ENCODE measurements around the gene SUSD6. TPM values are rescaled to one million over a fixed set of nuclear protein-coding genes. Genes with fewer than 3 reads are reported as not detected.

Gene SUSD6
- total RNA-seq, 4 donors from 2014 or later, result 33.8 to 125 (median 113) TPM

- peaks cover 0 to 51% (median 0%) of the 10 kb centered on the region in 3 donors for H3K36me3 ChIP-seq
- no peak overlapping the region for H3K27ac ChIP-seq
- peaks cover 0 to 19% (median 8%) of the 10 kb centered on the region in 4 donors for H3K4me1 ChIP-seq
- TF ChIP-seq CTCF (IDR thresholded peaks at IDR 0.05) (no peak), POLR2A (IDR thresholded peaks at IDR 0.05) (no peak)
- no peaks in the 10 kb centered on the region for H3K27me3 ChIP-seq
- no peak overlapping the region for H3K4me3 ChIP-seq
- DNase-seq, result no peak
- H3K9me3 ChIP-seq, result no peaks in the 10 kb centered on the region
Measured at GRCh38 chr14:69704319-69704718, 92.9 kb downstream of the SUSD6 start.

GRCh38 chr14:69705706-69706105, 94.3 kb downstream of the SUSD6 start:
- Histone ChIP-seq H3K27me3 (no peaks in the 10 kb centered on the region), H3K4me1 (peaks cover 0 to 26% (median 8%) of the 10 kb centered on the region in 4 donors)
- TF ChIP-seq POLR2A (IDR thresholded peaks at IDR 0.05) (no peak), CTCF (IDR thresholded peaks at IDR 0.05) (no peak)

GRCh38 chr14:69708049-69708448, 96.7 kb downstream of the SUSD6 start:
- H3K4me3 ChIP-seq, result no peak overlapping the region
- TF ChIP-seq CTCF (IDR thresholded peaks at IDR 0.05), result no peak
- no peak for TF ChIP-seq POLR2A (IDR thresholded peaks at IDR 0.05)

More at GRCh38 chr14:69705706-69706105, 94.3 kb downstream of the SUSD6 start:
- H3K4me3 ChIP-seq, result no peak overlapping the region
- no peaks in the 10 kb centered on the region for H3K9me3 ChIP-seq
- H3K27ac ChIP-seq, result no peak overlapping the region
- peaks cover 0 to 62% (median 0%) of the 10 kb centered on the region in 3 donors for H3K36me3 ChIP-seq
- no peak for DNase-seq

GRCh38 chr14:69708586-69709560, 97.5 kb downstream of the SUSD6 start:
- H3K9me3 ChIP-seq, result no peaks in the 10 kb centered on the region
- H3K27ac ChIP-seq, result no peak overlapping the region
- H3K4me1 ChIP-seq, result peaks cover 0 to 43% (median 3%) of the 10 kb centered on the region in 4 donors
- DNase-seq, result peak in 1 of 3 donors; percentile 58
- peak in 4 of 6 experiments; percentile 11 to 47 (median 39) for TF ChIP-seq CTCF (IDR thresholded peaks at IDR 0.05)
- no peak for TF ChIP-seq POLR2A (IDR thresholded peaks at IDR 0.05)
- no peak overlapping the region for H3K4me3 ChIP-seq
- H3K27me3 ChIP-seq, result no peaks in the 10 kb centered on the region
- H3K36me3 ChIP-seq, result peaks cover 0 to 80% (median 0%) of the 10 kb centered on the region in 3 donors

More at GRCh38 chr14:69708049-69708448, 96.7 kb downstream of the SUSD6 start:
- Histone ChIP-seq H3K36me3 (peaks cover 0 to 77% (median 0%) of the 10 kb centered on the region in 3 donors), H3K27ac (no peak overlapping the region), H3K9me3 (no peaks in the 10 kb centered on the region), H3K27me3 (no peaks in the 10 kb centered on the region), H3K4me1 (peaks cover 3 to 35% (median 6%) of the 10 kb centered on the region in 4 donors)
- DNase-seq, result no peak

GRCh38 chr14:69710378-69710777, 99.0 kb downstream of the SUSD6 start:
- peaks cover 0 to 72% (median 0%) of the 10 kb centered on the region in 3 donors for H3K36me3 ChIP-seq
- H3K27ac ChIP-seq, result peak overlapping the region in 2 of 4 donors; percentile 35 to 66
- H3K9me3 ChIP-seq, result no peaks in the 10 kb centered on the region
- TF ChIP-seq CTCF (IDR thresholded peaks at IDR 0.05) (no peak), POLR2A (IDR thresholded peaks at IDR 0.05) (no peak)
- no peak overlapping the region for H3K4me3 ChIP-seq
- no peak for DNase-seq
- no peaks in the 10 kb centered on the region for H3K27me3 ChIP-seq
- H3K4me1 ChIP-seq, result peaks cover 0 to 47% (median 3%) of the 10 kb centered on the region in 4 donors
